ENCODE data around the gene FOXL2. TPM values are rescaled to one million over a fixed set of nuclear protein-coding genes. Genes with fewer than 3 reads are reported as not detected.

FOXL2 gene
- total and polyA plus RNA-seq, 4 donors, result 0.14 TPM; not detected in 3

DNA sequence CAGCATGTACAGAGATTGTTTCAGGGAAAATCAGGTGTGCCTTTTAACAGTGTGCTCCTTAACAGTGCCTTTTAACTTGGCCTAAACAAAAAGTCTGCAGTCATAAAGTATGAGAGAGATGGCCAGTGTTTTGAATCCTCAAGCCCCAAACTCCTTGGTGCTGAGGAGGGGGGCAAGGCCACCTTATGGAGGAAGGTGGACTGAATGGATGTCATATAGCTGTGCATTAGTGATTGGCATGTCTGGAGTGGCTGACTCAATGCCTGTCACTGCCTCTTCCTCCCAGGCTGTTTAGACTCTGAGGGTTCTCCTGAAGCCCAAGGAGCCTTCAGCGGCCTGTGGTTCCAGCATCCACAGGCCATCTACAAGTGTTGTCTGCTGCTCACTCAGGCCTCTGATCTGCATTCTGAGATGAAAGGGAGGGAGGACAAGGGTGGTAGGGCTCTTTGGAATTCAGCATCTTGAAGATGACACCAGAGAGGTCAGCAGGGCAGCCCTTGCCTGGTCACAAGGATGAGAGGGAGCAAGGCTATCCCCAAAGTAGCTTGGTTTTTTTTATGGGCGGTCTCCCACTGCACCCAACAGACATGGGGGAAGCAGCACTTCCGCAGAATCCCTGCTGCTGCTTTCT, 1.5 kb upstream of the FOXL2 start:
- ATAC-seq (ENCODE audit: insufficient read depth, low FRiP score) (no peak), DNase-seq (no peak)
- Histone ChIP-seq H3K27ac (ENCODE audit: low read depth in 1 of 2, low read length in 1 of 2) (no peak overlapping the region), H3K4me3 (no peak overlapping the region), H3K9ac (ENCODE audit: insufficient read depth in 1 of 2, low read length in 2 of 2) (no peak overlapping the region), H3K4me1 (ENCODE audit: control insufficient read depth in 5 of 5, insufficient read depth in 5 of 5, low read length in 5 of 5) (peaks cover 0 to 32% (median 13%) of the 10 kb centered on the region in 5 donors), H3K9me3 (ENCODE audit: control insufficient read depth in 4 of 4, insufficient read depth in 3 of 4, low read length in 3 of 4) (peaks cover 0 to 2% (median 0%) of the 10 kb centered on the region in 4 donors), H3K36me3 (ENCODE audit: control insufficient read depth in 4 of 4, insufficient read depth in 4 of 4, low read length in 4 of 4) (no peaks in the 10 kb centered on the region), H3K27me3 (ENCODE audit: control insufficient read depth in 3 of 3, insufficient read depth in 3 of 3, low read length in 2 of 3) (peaks cover 0 to 89% (median 76%) of the 10 kb centered on the region in 3 donors)
- WGBS, 2 donors, result 37 to 73% methylated on average over 3 of the region's 3 CpGs
- TF ChIP-seq, protein P1, sequence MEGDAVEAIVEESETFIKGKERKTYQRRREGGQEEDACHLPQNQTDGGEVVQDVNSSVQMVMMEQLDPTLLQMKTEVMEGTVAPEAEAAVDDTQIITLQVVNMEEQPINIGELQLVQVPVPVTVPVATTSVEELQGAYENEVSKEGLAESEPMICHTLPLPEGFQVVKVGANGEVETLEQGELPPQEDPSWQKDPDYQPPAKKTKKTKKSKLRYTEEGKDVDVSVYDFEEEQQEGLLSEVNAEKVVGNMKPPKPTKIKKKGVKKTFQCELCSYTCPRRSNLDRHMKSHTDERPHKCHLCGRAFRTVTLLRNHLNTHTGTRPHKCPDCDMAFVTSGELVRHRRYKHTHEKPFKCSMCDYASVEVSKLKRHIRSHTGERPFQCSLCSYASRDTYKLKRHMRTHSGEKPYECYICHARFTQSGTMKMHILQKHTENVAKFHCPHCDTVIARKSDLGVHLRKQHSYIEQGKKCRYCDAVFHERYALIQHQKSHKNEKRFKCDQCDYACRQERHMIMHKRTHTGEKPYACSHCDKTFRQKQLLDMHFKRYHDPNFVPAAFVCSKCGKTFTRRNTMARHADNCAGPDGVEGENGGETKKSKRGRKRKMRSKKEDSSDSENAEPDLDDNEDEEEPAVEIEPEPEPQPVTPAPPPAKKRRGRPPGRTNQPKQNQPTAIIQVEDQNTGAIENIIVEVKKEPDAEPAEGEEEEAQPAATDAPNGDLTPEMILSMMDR (IDR thresholded peaks at IDR 0.05; ENCODE audit: control extremely low read depth, extremely low read depth), result no peak

DNA sequence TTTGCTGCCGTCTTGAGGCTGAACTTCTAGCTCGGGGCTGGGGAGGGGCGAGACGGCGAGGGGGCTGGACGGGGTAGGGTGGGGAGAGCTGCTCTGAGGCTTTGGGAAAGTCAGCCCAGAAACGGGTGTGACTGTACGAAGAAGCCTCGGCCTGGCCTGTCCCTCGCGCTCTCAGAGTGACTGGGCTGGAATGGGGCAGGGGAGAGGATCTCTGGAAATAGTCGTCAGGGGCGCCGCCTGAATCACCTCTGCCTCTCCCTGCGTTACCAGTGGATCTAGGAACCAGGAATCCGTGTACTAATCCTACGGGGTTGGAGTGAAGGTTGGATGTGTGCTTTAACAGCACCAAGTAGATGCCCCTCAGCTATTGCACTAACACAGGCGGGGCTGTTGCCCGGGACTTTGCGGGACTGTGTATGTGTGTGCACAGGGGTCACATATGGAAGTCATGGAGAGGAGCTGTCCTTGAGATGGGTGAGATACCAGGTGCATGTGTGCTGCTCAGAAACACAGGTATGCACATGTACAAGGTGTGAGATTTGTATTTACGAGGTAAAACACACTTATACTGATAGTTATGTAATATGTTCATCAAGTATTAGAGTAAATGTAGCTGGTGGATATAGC, 671 bp upstream of the FOXL2 start:
- Histone ChIP-seq H3K36me3 (ENCODE audit: control insufficient read depth in 4 of 4, insufficient read depth in 4 of 4, low read length in 4 of 4) (no peaks in the 10 kb centered on the region), H3K27me3 (ENCODE audit: control insufficient read depth in 3 of 3, insufficient read depth in 3 of 3, low read length in 2 of 3) (peaks cover 0 to 93% (median 82%) of the 10 kb centered on the region in 3 donors), H3K9me3 (ENCODE audit: control insufficient read depth in 4 of 4, insufficient read depth in 3 of 4, low read length in 3 of 4) (peaks cover 0 to 7% (median 0%) of the 10 kb centered on the region in 4 donors), H3K4me1 (ENCODE audit: control insufficient read depth in 5 of 5, insufficient read depth in 5 of 5, low read length in 5 of 5) (peaks cover 0 to 32% (median 13%) of the 10 kb centered on the region in 5 donors), H3K4me3 (no peak overlapping the region), H3K9ac (ENCODE audit: insufficient read depth in 1 of 2, low read length in 2 of 2) (no peak overlapping the region), H3K27ac (ENCODE audit: low read depth in 1 of 2, low read length in 1 of 2) (no peak overlapping the region)
- ATAC-seq (ENCODE audit: insufficient read depth, low FRiP score) (no peak), DNase-seq (peak in 1 of 3 donors; percentile 10)
- TF ChIP-seq, protein P1 (IDR thresholded peaks at IDR 0.05; ENCODE audit: control extremely low read depth, extremely low read depth), result no peak
- 18 to 23% methylated on average over 21 of the region's 21 CpGs for WGBS, 2 donors

DNA sequence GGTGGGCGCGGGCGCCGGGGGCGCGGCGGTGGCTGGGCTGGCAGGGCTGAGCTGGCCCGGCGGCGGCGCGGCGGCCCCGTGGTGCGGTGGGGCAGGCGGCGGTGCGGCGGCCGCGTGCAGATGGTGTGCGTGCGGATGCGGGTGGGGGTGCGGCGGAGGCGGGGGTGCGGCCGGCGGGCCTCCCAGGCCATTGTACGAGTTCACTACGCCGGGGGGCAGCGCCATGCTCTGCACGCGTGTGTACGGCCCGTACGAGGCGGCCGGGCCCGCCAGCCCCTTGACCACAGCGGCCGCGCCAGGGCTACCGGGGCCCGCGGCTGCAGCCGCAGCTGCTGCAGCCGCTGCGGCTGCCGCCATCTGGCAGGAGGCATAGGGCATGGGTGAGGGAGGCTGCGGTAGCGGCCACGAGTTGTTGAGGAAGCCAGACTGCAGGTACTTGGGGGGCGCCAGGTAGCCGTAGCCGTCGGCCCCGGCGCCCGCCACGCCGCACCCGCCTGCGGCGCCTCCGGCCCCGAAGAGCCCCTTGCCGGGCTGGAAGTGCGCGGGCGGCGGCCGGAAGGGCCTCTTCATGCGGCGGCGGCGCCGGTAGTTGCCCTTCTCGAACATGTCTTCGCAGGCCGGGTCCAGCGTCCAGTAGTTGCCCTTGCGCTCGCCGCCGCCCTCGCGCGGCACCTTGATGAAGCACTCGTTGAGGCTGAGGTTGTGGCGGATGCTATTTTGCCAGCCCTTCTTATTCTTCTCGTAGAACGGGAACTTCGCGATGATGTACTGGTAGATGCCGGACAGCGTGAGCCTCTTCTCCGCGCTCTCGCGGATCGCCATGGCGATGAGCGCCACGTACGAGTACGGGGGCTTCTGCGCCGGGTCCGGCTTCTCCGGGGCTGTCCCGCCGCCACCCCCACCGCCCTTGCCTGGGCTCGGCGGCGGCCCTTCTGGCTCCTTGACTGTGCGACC, 951 bp downstream of the FOXL2 start:
- DNase-seq, result peak in 2 of 3 donors; percentile 10 to 22
- Histone ChIP-seq H3K36me3 (ENCODE audit: control insufficient read depth in 4 of 4, insufficient read depth in 4 of 4, low read length in 4 of 4) (no peaks in the 10 kb centered on the region), H3K27me3 (ENCODE audit: control insufficient read depth in 3 of 3, insufficient read depth in 3 of 3, low read length in 2 of 3) (peaks cover 0 to 95% (median 82%) of the 10 kb centered on the region in 3 donors), H3K9me3 (ENCODE audit: control insufficient read depth in 4 of 4, insufficient read depth in 3 of 4, low read length in 3 of 4) (peaks cover 0 to 7% (median 0%) of the 10 kb centered on the region in 4 donors), H3K27ac (ENCODE audit: low read depth in 1 of 2, low read length in 1 of 2) (no peak overlapping the region), H3K4me1 (ENCODE audit: control insufficient read depth in 5 of 5, insufficient read depth in 5 of 5, low read length in 5 of 5) (peaks cover 0 to 32% (median 13%) of the 10 kb centered on the region in 5 donors), H3K9ac (ENCODE audit: insufficient read depth in 1 of 2, low read length in 2 of 2) (no peak overlapping the region), H3K4me3 (peak overlapping the region; percentile 17)
- WGBS, 2 donors, result 2 to 3% methylated on average over 102 to 120 of the region's 120 CpGs
- TF ChIP-seq, protein P1 (IDR thresholded peaks at IDR 0.05; ENCODE audit: control extremely low read depth, extremely low read depth), result no peak
- no peak for ATAC-seq (ENCODE audit: insufficient read depth, low FRiP score)

Data from lung (tissue), 12 donors.